ENCODE results near the gene ZFPM1.

GRCh38 chr16:88537859-88538258, 84.8 kb downstream of the ZFPM1 start:
- no peak for TF ChIP-seq POLR2AphosphoS5 (IDR thresholded peaks at IDR 0.05; ENCODE audit: low read depth, low read length)
- TF ChIP-seq CTCF (IDR thresholded peaks at IDR 0.05), result no peak
- TF ChIP-seq ZBTB33 (IDR thresholded peaks at IDR 0.05; ENCODE audit: borderline replicate concordance, low read depth), result no peak
- no peak for TF ChIP-seq EP300 (IDR thresholded peaks at IDR 0.05; ENCODE audit: borderline replicate concordance in 1 of 2, low read depth in 1 of 2, low read length in 1 of 2)
- no peak for TF ChIP-seq GATA2 (CRISPR knock-in tag; IDR thresholded peaks at IDR 0.05)
- no peak for TF ChIP-seq FOXJ3 (CRISPR knock-in tag; IDR thresholded peaks at IDR 0.05)
- TF ChIP-seq SMC3 (IDR thresholded peaks at IDR 0.05; ENCODE audit: low read depth, low read length), result no peak
- TF ChIP-seq GABPA (IDR thresholded peaks at IDR 0.05; ENCODE audit: low read depth), result no peak
- TF ChIP-seq JUND (IDR thresholded peaks at IDR 0.05), result no peak
- TF ChIP-seq FOSL2 (IDR thresholded peaks at IDR 0.05; ENCODE audit: borderline replicate concordance, low read depth), result no peak
- TF ChIP-seq RAD21 (IDR thresholded peaks at IDR 0.05; ENCODE audit: low read length), result no peak
- TF ChIP-seq, protein P1, sequence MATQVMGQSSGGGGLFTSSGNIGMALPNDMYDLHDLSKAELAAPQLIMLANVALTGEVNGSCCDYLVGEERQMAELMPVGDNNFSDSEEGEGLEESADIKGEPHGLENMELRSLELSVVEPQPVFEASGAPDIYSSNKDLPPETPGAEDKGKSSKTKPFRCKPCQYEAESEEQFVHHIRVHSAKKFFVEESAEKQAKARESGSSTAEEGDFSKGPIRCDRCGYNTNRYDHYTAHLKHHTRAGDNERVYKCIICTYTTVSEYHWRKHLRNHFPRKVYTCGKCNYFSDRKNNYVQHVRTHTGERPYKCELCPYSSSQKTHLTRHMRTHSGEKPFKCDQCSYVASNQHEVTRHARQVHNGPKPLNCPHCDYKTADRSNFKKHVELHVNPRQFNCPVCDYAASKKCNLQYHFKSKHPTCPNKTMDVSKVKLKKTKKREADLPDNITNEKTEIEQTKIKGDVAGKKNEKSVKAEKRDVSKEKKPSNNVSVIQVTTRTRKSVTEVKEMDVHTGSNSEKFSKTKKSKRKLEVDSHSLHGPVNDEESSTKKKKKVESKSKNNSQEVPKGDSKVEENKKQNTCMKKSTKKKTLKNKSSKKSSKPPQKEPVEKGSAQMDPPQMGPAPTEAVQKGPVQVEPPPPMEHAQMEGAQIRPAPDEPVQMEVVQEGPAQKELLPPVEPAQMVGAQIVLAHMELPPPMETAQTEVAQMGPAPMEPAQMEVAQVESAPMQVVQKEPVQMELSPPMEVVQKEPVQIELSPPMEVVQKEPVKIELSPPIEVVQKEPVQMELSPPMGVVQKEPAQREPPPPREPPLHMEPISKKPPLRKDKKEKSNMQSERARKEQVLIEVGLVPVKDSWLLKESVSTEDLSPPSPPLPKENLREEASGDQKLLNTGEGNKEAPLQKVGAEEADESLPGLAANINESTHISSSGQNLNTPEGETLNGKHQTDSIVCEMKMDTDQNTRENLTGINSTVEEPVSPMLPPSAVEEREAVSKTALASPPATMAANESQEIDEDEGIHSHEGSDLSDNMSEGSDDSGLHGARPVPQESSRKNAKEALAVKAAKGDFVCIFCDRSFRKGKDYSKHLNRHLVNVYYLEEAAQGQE (IDR thresholded peaks at IDR 0.05; ENCODE audit: low read depth, low read length), result no peak

Data from SK-N-SH (cell line).